HepG2 (cell line): Measurements from ENCODE around the gene MEIS1. TPM values are rescaled to one million over a fixed set of nuclear protein-coding genes. Genes with fewer than 3 reads are reported as not detected.
A peak's percentile ranks its signal among the peaks of the same experiment; 100 is the strongest.

Source experiments
- AHDC1 ChIP-seq: sonication (generic); formaldehyde crosslinking; IDR thresholded peaks from 2 replicates; pipeline ENCODE4 v1.5.1; 2020; ENCODE audit warnings: mild to moderate bottlenecking, missing genetic modification reagents, borderline replicate concordance
- CC2D1A ChIP-seq: sonication (generic); formaldehyde crosslinking; IDR thresholded peaks from 2 replicates; pipeline ENCODE4 v1.8.1; 2023; ENCODE audit warnings: mild to moderate bottlenecking, missing genetic modification reagents
- DR1 ChIP-seq: sonication (generic); formaldehyde crosslinking; IDR thresholded peaks from 2 replicates; pipeline ENCODE4 v1.8.0; 2021; ENCODE audit warnings: mild to moderate bottlenecking, missing genetic modification reagents, inconsistent platforms
- FOXO1 ChIP-seq: sonication (generic); formaldehyde crosslinking; IDR thresholded peaks from 2 replicates; pipeline ENCODE4 v1.4.0; 2020; ENCODE audit warnings: missing genetic modification reagents
- FOXP1 ChIP-seq, 2 experiments: fragments of 450-650 bp in 1 of 2; IDR thresholded peaks; 2 replicates each; pipeline ENCODE4 v1.6.1; 2017 to 2018; ENCODE audit warnings: antibody characterized with exemption in 1 of 2
- GTF3A ChIP-seq: sonication (generic); formaldehyde crosslinking; conservative IDR thresholded peaks from 2 replicates; pipeline ENCODE4 v1.4.0; 2020; ENCODE audit warnings: mild to moderate bottlenecking, missing genetic modification reagents
- HNRNPUL1 ChIP-seq: fragments of 200-400 bp; formaldehyde crosslinking; IDR thresholded peaks from 2 replicates; pipeline ENCODE4 v1.6.1; 2017; ENCODE audit warnings: low read depth, mild to moderate bottlenecking, low read length, moderate library complexity
- HOMEZ ChIP-seq: IDR thresholded peaks from 2 replicates; pipeline ENCODE4 v1.6.1; 2016; ENCODE audit warnings: low read depth
- SP2 ChIP-seq: sonication (generic); formaldehyde crosslinking; IDR thresholded peaks from 2 replicates; pipeline ENCODE4 v1.5.1; 2020; ENCODE audit warnings: mild to moderate bottlenecking, missing genetic modification reagents
- THAP9 ChIP-seq: sonication (generic); formaldehyde crosslinking; IDR thresholded peaks from 2 replicates; pipeline ENCODE4; 2020; ENCODE audit warnings: missing genetic modification reagents, mild to moderate bottlenecking, borderline replicate concordance
- ZNF224 ChIP-seq: sonication (generic); formaldehyde crosslinking; IDR thresholded peaks from 2 replicates; pipeline ENCODE4 v1.5.0; 2020; ENCODE audit warnings: mild to moderate bottlenecking, missing genetic modification reagents
- ZNF276 ChIP-seq: sonication (generic); formaldehyde crosslinking; IDR thresholded peaks from 2 replicates; pipeline ENCODE4 v1.4.0; 2020; ENCODE audit warnings: mild to moderate bottlenecking, low read depth, missing genetic modification reagents
- ZNF441 ChIP-seq: sonication (generic); formaldehyde crosslinking; IDR thresholded peaks from 2 replicates; pipeline ENCODE4 v1.7.0; 2021; ENCODE audit warnings: missing genetic modification reagents, borderline replicate concordance
- ZNF503 ChIP-seq: sonication (generic); formaldehyde crosslinking; IDR thresholded peaks from 2 replicates; pipeline ENCODE4 v1.4.0; 2020; ENCODE audit warnings: missing genetic modification reagents
- polyA plus RNA-seq, 8 experiments: library from polyadenylated mRNA; depleted of rRNA in 3 of 8; stranded (reverse) in 7 of 8; unstranded in 1 of 8; fragments of >200 nt; fragmentation: Illumina TruSeq in 4 of 8; extraction: Trizol in 4 of 8; gene quantifications; 2 replicates each; pipeline versions ENCODE4 v1.2.1 to v1.2.3, GENCODE V29; 2011 to 2016; ENCODE audit warnings: low read depth in 4 of 8, missing spikeins in 1 of 8, mixed read lengths in 1 of 8; ENCODE audit not compliant: insufficient read depth in 1 of 8
- total RNA-seq, 5 experiments: library from RNA; depleted of rRNA; stranded (reverse); fragments of >200 nt; fragmentation: Illumina TruSeq; extraction: Trizol; gene quantifications; 2 replicates each; pipeline ENCODE4 v1.2.3, GENCODE V29; 2016; ENCODE audit warnings: low read depth in 1 of 5

MEIS1 gene
- total and polyA plus RNA-seq, 2 of the 13 experiments (the other 11 are each of a cell fraction or from before 2014, with no cell fraction given) = 3.8 to 6.0 TPM

GRCh38 chr2:66528974-66529724 is 94.2 kb downstream of the MEIS1 start (continued):
- TF ChIP-seq GTF3A (CRISPR knock-in tag) (no peak), CC2D1A (CRISPR knock-in tag) (no peak), SP2 (no peak), FOXP1 (IDR thresholded peaks at IDR 0.05) (no peak), FOXP1 (CRISPR knock-in tag; IDR thresholded peaks at IDR 0.05) (peak; percentile 57; the same call in 1 of the 2 replicates), THAP9 (CRISPR knock-in tag) (no peak), HOMEZ (no peak), ZNF503 (CRISPR knock-in tag) (no peak), ZNF276 (no peak), ZNF441 (CRISPR knock-in tag) (no peak), AHDC1 (peak; percentile 46; the same call in 1 of the 2 replicates), FOXO1 (peak; percentile 38; the same call in 1 of the 2 replicates), ZNF224 (CRISPR knock-in tag) (no peak), DR1 (CRISPR knock-in tag) (no peak), HNRNPUL1 (no peak)
